GM19438 (cell line): ENCODE measurements around the gene KIRREL3.

ENCODE experiments used
- ATAC-seq: cut with Tn5 transposase; IDR thresholded peaks from one replicate; pipeline ENCODE4 v1.9.1; 2021; ENCODE audit warnings: low read depth; ENCODE audit not compliant: unreplicated experiment

KIRREL3 gene

GRCh38 chr11:126561327-126561893 lies 439.2 kb downstream of the KIRREL3 start:
- ATAC-seq = no peak

- ATAC-seq = no peak
Measured at GRCh38 chr11:126560221-126560620, 440.3 kb downstream of the KIRREL3 start.

GRCh38 chr11:126548581-126549550 lies 451.7 kb downstream of the KIRREL3 start:
- no peak for ATAC-seq

- ATAC-seq = no peak
Measured at GRCh38 chr11:126547691-126548090, 452.9 kb downstream of the KIRREL3 start.

GRCh38 chr11:126547161-126547560 lies 453.4 kb downstream of the KIRREL3 start:
- ATAC-seq = no peak

- ATAC-seq = no peak
Measured at GRCh38 chr11:126546694-126547093, 453.9 kb downstream of the KIRREL3 start.

- ATAC-seq = no peak
Measured at GRCh38 chr11:126546191-126546590, 454.4 kb downstream of the KIRREL3 start.

GRCh38 chr11:126545057-126545555 lies 455.5 kb downstream of the KIRREL3 start:
- ATAC-seq = no peak

GRCh38 chr11:126544108-126545056 lies 456.2 kb downstream of the KIRREL3 start:
- no peak for ATAC-seq

- no peak for ATAC-seq
Measured at GRCh38 chr11:126543691-126544090, 456.9 kb downstream of the KIRREL3 start.

GRCh38 chr11:126542334-126543015 lies 458.1 kb downstream of the KIRREL3 start:
- ATAC-seq = no peak

GRCh38 chr11:126538071-126538470 lies 462.5 kb downstream of the KIRREL3 start:
- ATAC-seq = no peak

GRCh38 chr11:126537492-126537891 lies 463.1 kb downstream of the KIRREL3 start:
- ATAC-seq = no peak

GRCh38 chr11:126534141-126534805 lies 466.3 kb downstream of the KIRREL3 start:
- no peak for ATAC-seq

GRCh38 chr11:126533560-126533959 lies 467.0 kb downstream of the KIRREL3 start:
- ATAC-seq = no peak

GRCh38 chr11:126530416-126530815 lies 470.2 kb downstream of the KIRREL3 start:
- ATAC-seq = no peak

- ATAC-seq = no peak
Measured at GRCh38 chr11:126529037-126529436, 471.5 kb downstream of the KIRREL3 start.

- ATAC-seq = no peak
Measured at GRCh38 chr11:126528075-126528474, 472.5 kb downstream of the KIRREL3 start.

GRCh38 chr11:126527651-126528050 lies 472.9 kb downstream of the KIRREL3 start:
- ATAC-seq = no peak
